Hepatocyte (in vitro differentiated cells): ENCODE results near the gene GUCY1A2. TPM values are rescaled to one million over a fixed set of nuclear protein-coding genes. Genes with fewer than 3 reads are reported as not detected.

Source experiments
- DNase-seq: peaks from one replicate; pipeline ENCODE4 v3.0.0-alpha.2; 2016; ENCODE audit warnings: low spot score
- H2AFZ ChIP-seq: fragments of 200-600 bp; sonication (generic); 2 replicates; pipeline ENCODE4 v1.6.0; 2016; ENCODE audit warnings: antibody characterized with exemption, mild to moderate bottlenecking
- H3K27ac ChIP-seq: fragments of 200-600 bp; sonication (generic); 2 replicates; pipeline ENCODE4 v1.5.1; 2016; ENCODE audit warnings: mild to moderate bottlenecking
- H3K27me3 ChIP-seq: fragments of 200-600 bp; sonication (generic); 2 replicates; pipeline ENCODE4 v1.6.1; 2016
- H3K36me3 ChIP-seq: fragments of 200-600 bp; sonication (generic); replicated peaks from 2 replicates; pipeline ENCODE4 v1.5.1; 2016; ENCODE audit warnings: low read depth; ENCODE audit not compliant: insufficient read depth
- H3K4me1 ChIP-seq: fragments of 200-600 bp; sonication (generic); 2 replicates; pipeline ENCODE4 v1.5.1; 2016; ENCODE audit warnings: mild to moderate bottlenecking, moderate library complexity; ENCODE audit not compliant: insufficient read depth
- H3K4me2 ChIP-seq: fragments of 200-600 bp; sonication (generic); 2 replicates; pipeline ENCODE4 v1.6.0; 2016
- H3K4me3 ChIP-seq: fragments of 200-600 bp; sonication (generic); 2 replicates; pipeline ENCODE4 v1.5.1; 2016; ENCODE audit warnings: mild to moderate bottlenecking
- H3K79me2 ChIP-seq: fragments of 200-600 bp; sonication (generic); 2 replicates; pipeline ENCODE4 v1.6.0; 2017; ENCODE audit warnings: mild to moderate bottlenecking
- H3K9me2 ChIP-seq: fragments of 200-600 bp; sonication (generic); replicated peaks from 2 replicates; pipeline ENCODE4 v1.6.0; 2017; ENCODE audit warnings: mild to moderate bottlenecking; ENCODE audit not compliant: insufficient read depth
- H3K9me3 ChIP-seq: fragments of 200-600 bp; sonication (generic); 2 replicates; pipeline ENCODE4 v1.5.1; 2016; ENCODE audit warnings: low read depth, mild to moderate bottlenecking
- H4K20me1 ChIP-seq: fragments of 200-600 bp; sonication (generic); 2 replicates; pipeline ENCODE4 v1.6.0; 2016; ENCODE audit warnings: mild to moderate bottlenecking; ENCODE audit not compliant: insufficient read depth, poor library complexity, severe bottlenecking
- CTCF ChIP-seq: fragments of 200-600 bp; sonication (generic); IDR thresholded peaks from 2 replicates; pipeline ENCODE4 v1.5.1; 2016; ENCODE audit warnings: antibody characterized with exemption, mild to moderate bottlenecking; ENCODE audit not compliant: poor library complexity
- EZH2 ChIP-seq: fragments of 200-600 bp; sonication (generic); IDR thresholded peaks from 2 replicates; pipeline ENCODE4 v1.6.1; 2016; ENCODE audit warnings: antibody characterized with exemption, mild to moderate bottlenecking, borderline replicate concordance
- EZH2phosphoT487 ChIP-seq: fragments of 200-600 bp; sonication (generic); IDR thresholded peaks from one replicate; pipeline ENCODE4 v1.6.1; 2018; ENCODE audit warnings: antibody characterized with exemption, mild to moderate bottlenecking, low read depth, moderate library complexity; ENCODE audit not compliant: unreplicated experiment, severe bottlenecking
- WGBS: methylation state at CpG from one replicate; pipeline ENCODE4 v1.1.6; 2016; ENCODE audit warnings: low lambda C conversion rate; ENCODE audit errors: missing lambda C conversion rate; 5-methylcytosine and 5-hydroxymethylcytosine counted together
- polyA plus RNA-seq: library from polyadenylated mRNA; unstranded; fragments of >200 nt; fragmentation: Nextera tagmentation; extraction: Ambion mirVana; gene quantifications from 2 replicates; pipeline ENCODE4 v1.2.1, GENCODE V29; 2016
- total RNA-seq: library from RNA; depleted of rRNA; stranded (reverse); fragments of >200 nt; gene quantifications from 2 replicates; pipeline ENCODE4 v1.2.3, GENCODE V29; 2014

Gene GUCY1A2
- total and polyA plus RNA-seq, 2 experiments from 2014 or later, result 3.3 to 9.1 TPM

DNA sequence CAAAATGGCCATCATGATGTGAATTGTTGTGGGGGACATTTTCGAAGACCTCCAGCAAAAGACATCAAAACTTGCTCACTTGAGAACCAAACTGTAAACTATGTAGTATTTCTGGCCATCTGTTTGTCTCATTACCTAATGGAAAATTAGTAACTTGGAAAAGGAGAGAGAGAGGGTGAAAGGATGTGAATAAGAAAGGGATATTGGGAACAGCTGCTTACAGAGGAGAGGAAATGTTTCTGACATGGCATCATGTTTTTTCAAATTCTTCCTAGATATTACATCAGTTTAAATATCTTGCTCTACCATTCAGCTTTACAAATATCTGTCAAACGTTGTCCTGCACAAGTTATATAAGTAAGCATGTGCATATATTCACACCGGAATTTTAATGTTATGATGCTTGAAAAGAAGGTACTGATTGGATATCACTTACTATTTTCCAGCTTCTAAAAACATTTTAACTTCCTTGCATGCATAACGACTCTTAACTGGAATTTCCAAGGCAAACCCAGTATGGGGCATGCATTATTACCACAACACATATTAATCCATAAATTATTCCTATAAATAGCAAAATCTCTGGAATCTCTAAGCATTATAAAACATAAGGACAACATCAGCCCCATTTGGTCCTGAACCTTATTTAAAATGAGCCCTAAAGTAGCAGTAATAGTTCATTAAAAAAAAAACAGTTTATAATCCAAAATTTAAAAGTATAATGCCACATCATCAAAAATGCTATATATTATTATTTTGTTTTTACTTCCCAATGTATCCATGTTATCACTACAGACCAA, 20.0 kb downstream of the GUCY1A2 start:
- 75% methylated on average over 4 of the region's 4 CpGs for WGBS
- H3K4me2 ChIP-seq, result no peak overlapping the region

GRCh38 chr11:106997227-106997626, 21.0 kb downstream of the GUCY1A2 start:
- Histone ChIP-seq H3K27ac (no peak overlapping the region), H3K79me2 (no peaks in the 10 kb centered on the region), H3K4me3 (no peak overlapping the region), H3K27me3 (no peaks in the 10 kb centered on the region), H3K4me2 (no peak overlapping the region), H3K9me2 (no peaks in the 10 kb centered on the region), H3K36me3 (no peaks in the 10 kb centered on the region), H4K20me1 (no peaks in the 10 kb centered on the region), H2AFZ (no peak overlapping the region), H3K9me3 (no peaks in the 10 kb centered on the region), H3K4me1 (no peaks in the 10 kb centered on the region)
- WGBS, result 84% methylated on average over 3 of the region's 3 CpGs
- TF ChIP-seq EZH2phosphoT487 (no peak), CTCF (no peak), EZH2 (no peak)
- DNase-seq, result no peak

More for the DNA sequence above, 20.0 kb downstream of the GUCY1A2 start:
- no peak overlapping the region for H3K4me3 ChIP-seq
- no peaks in the 10 kb centered on the region for H3K9me3 ChIP-seq
- no peaks in the 10 kb centered on the region for H3K36me3 ChIP-seq
- DNase-seq, result no peak
- no peaks in the 10 kb centered on the region for H3K27me3 ChIP-seq
- no peak overlapping the region for H2AFZ ChIP-seq
- H4K20me1 ChIP-seq, result no peaks in the 10 kb centered on the region
- H3K79me2 ChIP-seq, result no peaks in the 10 kb centered on the region
- H3K27ac ChIP-seq, result no peak overlapping the region
- no peak for TF ChIP-seq CTCF
- TF ChIP-seq EZH2, result no peak
- TF ChIP-seq EZH2phosphoT487, result no peak
- H3K9me2 ChIP-seq, result no peaks in the 10 kb centered on the region
- H3K4me1 ChIP-seq, result no peaks in the 10 kb centered on the region

DNA sequence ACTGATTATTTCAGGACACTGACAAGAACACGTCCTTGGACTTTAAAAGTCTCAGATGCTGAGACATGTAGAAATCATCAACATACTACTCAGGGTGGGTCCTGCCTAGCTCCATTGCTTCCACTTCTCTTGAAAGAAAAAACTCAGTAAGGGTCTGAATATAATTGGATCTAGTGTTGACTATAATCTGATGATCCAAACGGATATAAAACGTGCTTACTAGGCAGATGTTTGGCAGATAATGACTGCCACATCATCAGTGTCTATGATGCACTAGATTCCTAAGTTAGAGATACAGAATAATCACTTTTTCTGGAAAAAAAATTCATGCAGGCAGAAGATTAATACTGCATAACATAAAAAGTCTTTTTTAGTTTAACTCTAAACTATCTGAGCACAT, 21.6 kb downstream of the GUCY1A2 start:
- no peak for TF ChIP-seq EZH2
- TF ChIP-seq CTCF, result no peak
- TF ChIP-seq EZH2phosphoT487, result no peak
- Histone ChIP-seq H3K27ac (no peak overlapping the region), H3K27me3 (no peaks in the 10 kb centered on the region), H3K4me1 (no peaks in the 10 kb centered on the region), H3K4me2 (no peak overlapping the region), H3K79me2 (no peaks in the 10 kb centered on the region), H3K36me3 (no peaks in the 10 kb centered on the region), H3K4me3 (no peak overlapping the region), H2AFZ (no peak overlapping the region), H4K20me1 (no peaks in the 10 kb centered on the region), H3K9me2 (no peaks in the 10 kb centered on the region), H3K9me3 (no peaks in the 10 kb centered on the region)
- WGBS, result 85% methylated on average over 3 of the region's 3 CpGs
- DNase-seq, result no peak
